ENCODE results near the gene FOXP2. TPM values are rescaled to one million over a fixed set of nuclear protein-coding genes. Genes with fewer than 3 reads are reported as not detected.

The FOXP2 gene
- total and polyA plus RNA-seq, 2 donors (not counting 3 experiments of a cell fraction or from before 2014, with no cell fraction given) = 0.37 to 2.7 TPM

DNA sequence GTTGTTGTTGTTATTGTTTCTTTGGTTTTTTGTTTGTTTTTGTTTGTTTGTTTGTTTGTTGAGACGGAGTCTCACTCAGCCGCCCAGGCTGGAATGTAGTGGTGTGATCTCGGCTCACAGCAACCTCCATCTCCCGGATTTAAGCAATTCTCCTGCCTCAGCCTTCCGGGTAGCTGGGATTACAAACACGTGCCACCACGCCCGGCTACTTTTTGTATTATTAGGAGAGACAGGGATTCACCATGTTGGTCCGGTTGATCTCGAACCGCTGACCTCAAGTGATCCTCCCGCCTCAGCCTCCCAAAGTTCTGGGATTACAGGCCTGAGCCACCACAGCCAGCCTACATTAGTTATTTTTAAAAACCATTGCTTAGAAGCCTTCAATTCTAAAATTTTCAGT is 45.0 kb downstream of the FOXP2 start:
- H3K27me3 ChIP-seq (ENCODE audit: control insufficient read depth in 2 of 2, insufficient read depth in 2 of 2, low read length in 2 of 2) = no peaks in the 10 kb centered on the region
- no peaks in the 10 kb centered on the region for H3K4me1 ChIP-seq (ENCODE audit: control insufficient read depth, extremely low read depth, insufficient read depth, low read length)
- ChIA-PET POLR2A (no interaction called here), CTCF (interaction anchor here (1.5 kb wide), 1 partner anchor 10 kb away, joined by 5 read pairs; no protein-coding TSS in a partner anchor)
- H3K9me1 ChIP-seq (replicated peaks; ENCODE audit: control insufficient read depth, extremely low read depth, insufficient read depth, low read length) = no peaks in the 10 kb centered on the region
- intact Hi-C loops (cut with micrococcal nuclease) = no loop called here
- no peaks in the 10 kb centered on the region for H3K9me3 ChIP-seq (replicated peaks; ENCODE audit: control insufficient read depth, insufficient read depth, low read length)
- BruUV-seq (replicated peaks) = no TSS peak
- DNase-seq (ENCODE audit: low read depth, low spot score) (no peak), FAIRE-seq (no peak)
- dilution Hi-C loops (cut with MboI; ENCODE audit: extremely low pct_ligation_motif_present, low sequenced_read_pairs) = no loop called here
- H3K36me3 ChIP-seq (ENCODE audit: control insufficient read depth in 2 of 2, extremely low read depth in 1 of 2, insufficient read depth in 2 of 2, low read length in 2 of 2) = no peaks in the 10 kb centered on the region
- H4K20me1 ChIP-seq (replicated peaks; ENCODE audit: control insufficient read depth, extremely low read depth, insufficient read depth, low read length) = no peaks in the 10 kb centered on the region
- no peak overlapping the region for H3K9ac ChIP-seq (replicated peaks; ENCODE audit: extremely low read depth, insufficient read depth, low read length)
- no peak overlapping the region for H2AFZ ChIP-seq (ENCODE audit: low read depth, low read length)
- no peak overlapping the region for H3K27ac ChIP-seq (ENCODE audit: insufficient read depth, low read depth, low read length)
- no peak overlapping the region for H3K4me2 ChIP-seq (ENCODE audit: insufficient read depth, low read length)
- TF ChIP-seq GATA2 (IDR thresholded peaks at IDR 0.05; ENCODE audit: insufficient read depth, insufficient read length, low read depth, low read length) (no peak), JUN (IDR thresholded peaks at IDR 0.05; ENCODE audit: borderline replicate concordance, insufficient read depth, insufficient read length, low read depth) (no peak), MYC (IDR thresholded peaks at IDR 0.05; ENCODE audit: low read depth, low read length) (no peak), FOS (IDR thresholded peaks at IDR 0.05; ENCODE audit: borderline replicate concordance, insufficient read depth, low read length) (no peak), POLR2A (IDR thresholded peaks at IDR 0.05; ENCODE audit: low read depth, low read length) (no peak), POLR2AphosphoS5 (IDR thresholded peaks at IDR 0.05; ENCODE audit: insufficient read depth, low read depth, low read length) (no peak)
- TF ChIP-seq, protein P1, sequence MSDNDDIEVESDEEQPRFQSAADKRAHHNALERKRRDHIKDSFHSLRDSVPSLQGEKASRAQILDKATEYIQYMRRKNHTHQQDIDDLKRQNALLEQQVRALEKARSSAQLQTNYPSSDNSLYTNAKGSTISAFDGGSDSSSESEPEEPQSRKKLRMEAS (IDR thresholded peaks at IDR 0.05; ENCODE audit: insufficient read depth, insufficient read length) = no peak
- H3K79me2 ChIP-seq (ENCODE audit: control insufficient read depth, insufficient read depth, low read length) = no peaks in the 10 kb centered on the region
- H3K4me3 ChIP-seq (replicated peaks in 1 of 3; ENCODE audit: insufficient read depth in 1 of 3, low read depth in 1 of 3, low read length in 3 of 3) = no peak overlapping the region

DNA sequence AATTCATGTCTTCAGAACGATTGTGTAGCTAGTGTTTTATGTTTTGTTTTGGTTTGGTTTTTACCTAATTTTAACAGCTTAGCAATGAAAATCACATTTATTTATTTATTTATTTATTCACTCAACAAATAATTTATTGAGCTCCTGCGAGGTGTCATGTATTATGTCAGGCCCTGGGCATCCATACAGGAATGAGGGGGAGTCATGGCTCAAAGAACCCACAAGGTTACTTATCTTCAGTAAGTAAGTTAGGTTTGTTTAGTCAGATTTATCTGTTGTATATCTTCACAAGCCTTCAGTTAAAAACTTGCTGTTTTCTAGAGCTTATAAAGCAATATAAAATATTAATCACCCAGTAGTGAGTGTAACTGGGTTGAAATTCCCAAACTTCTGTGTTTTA is 45.4 kb downstream of the FOXP2 start:
- Histone ChIP-seq H3K9me3 (replicated peaks; ENCODE audit: control insufficient read depth, insufficient read depth, low read length) (no peaks in the 10 kb centered on the region), H3K4me1 (ENCODE audit: control insufficient read depth, extremely low read depth, insufficient read depth, low read length) (no peaks in the 10 kb centered on the region), H4K20me1 (replicated peaks; ENCODE audit: control insufficient read depth, extremely low read depth, insufficient read depth, low read length) (no peaks in the 10 kb centered on the region), H3K9ac (replicated peaks; ENCODE audit: extremely low read depth, insufficient read depth, low read length) (no peak overlapping the region), H3K27ac (ENCODE audit: insufficient read depth, low read depth, low read length) (no peak overlapping the region), H3K4me2 (ENCODE audit: insufficient read depth, low read length) (no peak overlapping the region), H2AFZ (ENCODE audit: low read depth, low read length) (no peak overlapping the region), H3K9me1 (replicated peaks; ENCODE audit: control insufficient read depth, extremely low read depth, insufficient read depth, low read length) (no peaks in the 10 kb centered on the region), H3K4me3 (replicated peaks in 1 of 3; ENCODE audit: insufficient read depth in 1 of 3, low read depth in 1 of 3, low read length in 3 of 3) (no peak overlapping the region), H3K27me3 (ENCODE audit: control insufficient read depth in 2 of 2, insufficient read depth in 2 of 2, low read length in 2 of 2) (no peaks in the 10 kb centered on the region), H3K79me2 (ENCODE audit: control insufficient read depth, insufficient read depth, low read length) (no peaks in the 10 kb centered on the region), H3K36me3 (ENCODE audit: control insufficient read depth in 2 of 2, extremely low read depth in 1 of 2, insufficient read depth in 2 of 2, low read length in 2 of 2) (no peaks in the 10 kb centered on the region)
- no peak for TF ChIP-seq FOS (IDR thresholded peaks at IDR 0.05; ENCODE audit: borderline replicate concordance, insufficient read depth, low read length)
- TF ChIP-seq MYC (IDR thresholded peaks at IDR 0.05; ENCODE audit: low read depth, low read length) = no peak
- TF ChIP-seq EZH2 (IDR thresholded peaks at IDR 0.05; ENCODE audit: borderline replicate concordance, low read depth, low read length, severe bottlenecking) = no peak
- ChIA-PET CTCF (interaction anchor here (1.4 to 1.5 kb wide), 2 partner anchors 9 to 28 kb away, joined by 3 to 5 read pairs; no protein-coding TSS in a partner anchor), POLR2A (no interaction called here)
- FAIRE-seq = no peak
- no TSS peak for BruUV-seq (replicated peaks)
- DNase-seq (ENCODE audit: low read depth, low spot score) = no peak
- intact Hi-C loops (cut with micrococcal nuclease) (no loop called here), dilution Hi-C loops (cut with MboI; ENCODE audit: extremely low pct_ligation_motif_present, low sequenced_read_pairs) (no loop called here)

Measured in endothelial cell of umbilical vein (primary cell).